Stimulated activated naive CD4-positive, alpha-beta T cell treated with Interleukin-2 at 50 U/mL for 16 hours (primary cell): ENCODE data around the gene NISCH.
A peak's percentile ranks its signal among the peaks of the same experiment; 100 is the strongest.

Experiments
- DNase-seq: peaks from one replicate; lab custom pipeline; 2025; lab: John Stamatoyannopoulos, UW

Gene NISCH

DNA sequence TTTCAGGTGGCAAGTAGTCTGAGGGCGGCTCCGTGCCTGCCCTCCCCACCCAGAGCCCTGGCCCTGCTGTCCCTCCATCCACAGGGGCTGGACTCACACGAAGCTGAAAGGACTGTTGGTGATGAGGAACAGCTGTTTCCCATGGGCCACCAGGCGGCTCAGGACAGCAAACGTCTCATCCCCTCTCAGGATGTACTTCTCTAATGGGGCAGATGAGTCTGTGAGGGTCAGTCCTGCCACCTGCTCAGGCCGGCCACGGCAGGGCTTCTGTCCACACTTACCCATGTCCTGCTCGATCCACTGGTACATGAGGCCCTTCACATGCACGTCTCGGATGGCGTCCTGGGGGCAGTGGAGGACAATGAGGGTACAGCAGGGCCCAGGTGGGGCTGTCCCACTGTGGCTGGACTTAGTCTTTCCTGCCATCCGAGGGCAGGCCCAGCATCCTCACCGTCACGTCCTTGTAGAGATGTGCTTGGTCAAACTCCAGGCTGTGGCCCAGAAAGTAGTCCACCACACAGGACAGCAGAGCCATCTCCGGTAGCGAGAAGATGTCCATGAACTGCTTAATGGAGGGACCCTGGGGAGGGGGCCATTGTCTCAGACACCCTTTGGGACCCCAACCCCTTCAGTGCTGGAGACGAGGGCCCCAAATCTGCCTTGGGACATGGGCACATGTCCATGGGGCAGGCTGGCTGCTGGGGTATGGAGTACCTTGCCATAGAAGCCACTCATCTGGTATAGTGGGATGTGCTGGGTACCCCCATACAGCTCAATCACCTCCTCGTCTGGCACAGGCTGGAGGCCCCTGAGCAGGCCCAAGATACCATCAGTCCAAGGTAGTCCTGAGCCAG, 72.6 kb downstream of the NISCH start:
- DNase-seq, result no peak

DNA sequence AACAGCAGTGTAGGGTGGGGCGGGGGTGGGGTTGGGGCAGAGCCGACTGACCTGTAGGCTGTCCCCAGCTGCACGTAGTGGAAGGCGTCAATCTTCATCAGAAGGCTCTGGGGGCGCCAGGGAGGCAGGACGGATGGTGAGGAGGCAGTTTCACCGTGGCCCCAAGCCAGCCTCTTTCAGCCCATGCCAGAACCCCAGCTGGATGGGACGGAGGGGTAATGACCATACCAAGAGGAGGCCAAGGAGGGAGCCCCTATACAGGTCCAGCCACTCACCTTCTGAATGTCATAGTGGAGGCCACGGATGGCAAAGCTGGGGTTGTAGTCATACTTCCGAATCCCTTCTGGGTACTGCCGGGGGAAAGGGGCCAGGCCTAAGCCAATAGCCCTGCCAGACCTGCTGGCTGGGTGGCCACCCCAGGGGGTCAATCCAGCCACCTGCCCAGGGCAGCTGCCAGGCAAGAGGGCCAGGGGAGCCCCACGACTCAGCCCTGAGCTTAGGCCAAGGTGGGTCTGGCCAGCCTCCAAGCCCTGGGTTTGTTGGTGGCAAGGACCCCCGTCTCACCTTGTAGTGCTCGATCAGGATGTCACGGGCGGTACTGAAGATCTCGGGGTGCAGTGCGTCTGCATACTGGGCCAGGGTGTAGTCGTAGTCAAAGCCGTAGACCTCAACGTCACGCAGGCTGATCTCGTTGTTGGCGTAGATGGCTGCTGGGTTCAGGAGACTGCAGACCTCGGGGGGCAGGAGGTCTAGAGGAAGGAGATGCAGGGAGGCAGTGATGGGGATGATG, 73.4 kb downstream of the NISCH start:
- DNase-seq, result no peak

DNA sequence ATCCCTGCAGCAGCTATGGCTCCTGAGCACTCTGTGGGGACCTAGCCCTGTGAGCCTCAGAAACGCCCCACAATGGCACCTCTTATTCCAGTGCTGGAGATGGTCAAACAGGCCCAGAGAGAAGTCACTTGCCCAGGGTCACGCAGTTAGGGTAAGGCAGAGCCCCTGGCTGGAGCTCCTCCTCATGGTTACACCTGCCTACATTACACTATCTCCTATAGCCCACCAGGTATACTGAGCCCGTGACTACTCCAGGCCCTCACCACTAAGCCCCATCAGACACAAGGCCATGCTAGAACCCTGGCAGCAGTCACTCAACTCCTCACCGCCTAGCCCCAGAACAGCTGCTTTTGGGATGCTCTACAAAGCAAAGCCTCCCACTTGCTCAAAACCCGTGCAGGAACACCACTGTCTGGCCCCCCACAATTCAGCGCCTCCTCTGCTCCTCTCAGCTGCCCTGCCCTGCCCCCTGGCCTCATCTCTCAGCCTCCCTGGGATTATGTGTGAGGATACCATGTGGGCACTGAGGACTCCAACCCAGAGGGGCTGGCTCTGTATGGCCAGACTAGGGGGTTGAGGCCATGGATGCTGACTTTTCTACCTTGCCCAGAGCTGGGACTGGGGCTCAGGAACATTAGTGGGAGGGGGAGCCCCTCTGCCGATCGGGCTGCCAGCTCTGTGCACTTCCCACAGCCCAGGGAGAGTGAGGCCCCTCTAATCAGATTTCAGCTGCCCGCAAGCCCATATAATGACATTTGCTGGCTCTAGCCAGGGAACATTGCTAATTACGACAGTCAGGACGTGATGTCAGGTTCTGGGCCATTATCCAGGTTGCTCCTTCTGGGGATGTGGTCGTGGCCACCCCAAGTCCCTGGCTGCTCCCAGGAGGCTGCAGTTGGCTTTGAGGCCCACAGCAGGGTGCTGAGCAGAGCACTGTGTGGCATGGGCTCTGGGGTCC, 74.3 kb downstream of the NISCH start:
- DNase-seq, result no peak

DNA sequence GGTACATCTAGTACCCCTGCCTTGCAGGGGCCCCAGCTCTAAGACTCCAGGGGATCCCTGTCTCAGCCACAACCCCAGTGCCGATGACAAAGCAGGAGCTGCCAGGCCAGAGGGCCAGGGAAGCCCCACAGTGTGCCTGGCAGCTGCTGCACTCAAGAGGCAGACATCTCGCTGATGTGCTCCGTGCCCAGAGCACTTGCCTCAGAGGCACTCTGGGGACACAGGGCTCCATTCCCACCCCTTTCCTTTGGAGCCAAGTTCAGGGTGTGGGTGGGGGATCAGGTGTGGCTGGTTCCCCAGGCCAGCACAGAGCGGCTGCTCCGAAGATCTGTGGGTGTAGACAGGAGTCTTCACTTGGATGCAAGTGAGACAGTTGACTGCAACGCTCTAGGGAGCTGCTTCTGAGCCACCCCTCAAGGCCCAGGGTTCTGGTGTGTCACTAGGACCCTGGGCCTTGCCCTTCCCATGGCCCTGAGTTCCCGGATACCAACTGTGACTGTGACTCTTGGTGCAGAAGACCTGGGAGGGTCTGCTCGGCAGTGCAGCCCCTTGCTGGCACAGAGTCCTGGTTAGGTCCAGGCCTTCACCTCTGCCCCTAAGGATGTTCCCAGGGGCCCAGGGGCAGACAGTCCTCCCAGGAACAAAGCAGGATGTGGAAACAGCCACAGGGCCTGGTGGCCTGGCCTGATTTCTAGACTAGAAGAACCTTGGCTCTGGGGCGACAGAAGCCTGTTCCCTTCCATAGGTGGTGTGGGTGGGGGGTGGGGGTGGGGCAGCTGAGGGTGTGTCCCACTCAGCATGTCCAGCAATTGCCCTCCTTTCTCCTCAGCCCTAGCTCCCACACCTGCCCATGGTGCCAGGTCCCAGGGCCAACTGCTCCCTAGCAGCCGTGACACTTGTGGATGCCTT, 75.8 kb downstream of the NISCH start:
- no peak for DNase-seq

DNA sequence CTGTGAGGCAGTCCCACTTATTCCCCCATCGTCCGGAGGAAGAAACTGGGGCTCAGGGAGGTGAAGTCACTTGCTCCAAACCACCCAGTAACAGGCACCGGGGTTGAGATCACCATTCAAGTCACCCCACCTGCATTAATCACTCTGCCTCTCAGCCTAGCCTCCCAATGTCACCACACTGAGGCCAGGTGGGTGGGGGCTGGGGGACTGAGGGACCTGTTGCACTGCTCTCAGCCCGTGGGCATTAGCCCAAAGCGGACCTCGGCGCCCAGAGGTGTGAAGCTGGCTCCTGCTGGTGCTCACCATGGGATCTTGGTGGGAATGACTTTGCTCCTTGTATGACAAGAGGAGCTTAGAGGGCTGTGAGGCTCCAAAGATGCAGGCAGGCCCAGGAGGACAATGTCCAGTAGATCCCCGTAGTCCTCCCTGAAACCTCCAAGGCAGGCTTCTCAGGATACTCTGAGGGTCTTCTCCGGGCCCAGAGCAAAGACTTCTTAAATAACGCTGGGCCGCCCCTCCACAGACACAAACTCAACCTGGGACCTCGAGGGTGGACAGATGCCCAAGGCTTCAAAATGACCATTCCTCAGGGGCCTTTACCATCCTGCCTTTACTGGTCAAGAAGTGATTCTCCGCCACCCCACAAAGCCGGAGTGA, 76.6 kb downstream of the NISCH start:
- no peak for DNase-seq

DNA sequence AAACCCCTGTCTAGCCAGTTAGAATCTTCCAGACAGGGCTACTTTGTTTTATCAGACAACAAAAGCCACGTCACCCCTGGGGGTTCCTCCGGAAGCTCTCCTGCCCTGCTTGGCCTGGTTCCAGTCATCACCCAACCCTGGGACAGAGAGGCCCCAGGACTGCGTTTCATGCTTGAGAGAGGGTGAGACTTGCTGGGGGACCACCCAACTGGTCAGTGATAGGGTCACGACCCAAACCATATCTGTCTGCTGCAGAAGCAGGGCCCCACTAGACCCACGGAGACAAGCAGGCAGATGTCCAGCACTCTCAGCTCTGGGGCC, 77.1 kb downstream of the NISCH start:
- DNase-seq, result peak; percentile 14

DNA sequence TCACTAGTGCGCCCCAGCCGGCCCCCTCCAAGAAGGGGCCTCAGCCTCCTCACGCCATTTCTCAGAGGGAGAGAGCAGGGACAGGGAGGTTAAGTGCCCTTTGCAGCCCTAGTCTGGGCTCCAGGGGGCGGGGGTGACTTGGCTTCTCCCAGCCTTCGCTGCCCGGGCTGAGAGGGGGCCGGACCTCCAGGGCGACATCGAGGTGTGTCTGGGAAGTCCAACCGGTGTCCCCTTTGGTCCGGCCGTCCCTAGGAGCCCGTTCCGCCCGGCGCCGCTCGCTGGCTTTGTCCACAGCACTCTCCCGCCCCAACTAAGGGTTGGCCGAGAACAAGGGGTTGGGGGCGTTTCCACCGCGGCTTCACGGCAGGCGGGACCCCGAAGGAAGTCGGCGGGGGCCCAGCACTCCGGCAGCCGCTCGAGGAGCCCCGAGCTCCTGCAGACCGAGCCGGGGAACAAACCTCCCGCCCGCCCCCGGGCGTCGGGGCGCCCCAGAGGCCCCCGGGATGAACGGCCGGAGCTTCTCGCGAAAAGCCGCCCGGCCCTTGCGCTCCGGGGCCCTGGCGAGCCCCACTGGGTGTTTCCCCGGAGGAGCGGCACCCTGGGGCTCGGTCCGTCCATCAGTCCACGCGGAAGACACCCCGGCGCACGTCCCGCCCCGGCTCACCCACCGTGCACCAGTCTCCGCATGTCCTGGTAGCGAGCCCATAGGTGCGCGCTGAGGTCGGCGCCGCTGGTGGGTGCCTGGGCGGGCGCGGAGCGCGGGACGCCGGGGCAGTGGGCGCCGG, 77.6 kb downstream of the NISCH start:
- peak; percentile 28 for DNase-seq

DNA sequence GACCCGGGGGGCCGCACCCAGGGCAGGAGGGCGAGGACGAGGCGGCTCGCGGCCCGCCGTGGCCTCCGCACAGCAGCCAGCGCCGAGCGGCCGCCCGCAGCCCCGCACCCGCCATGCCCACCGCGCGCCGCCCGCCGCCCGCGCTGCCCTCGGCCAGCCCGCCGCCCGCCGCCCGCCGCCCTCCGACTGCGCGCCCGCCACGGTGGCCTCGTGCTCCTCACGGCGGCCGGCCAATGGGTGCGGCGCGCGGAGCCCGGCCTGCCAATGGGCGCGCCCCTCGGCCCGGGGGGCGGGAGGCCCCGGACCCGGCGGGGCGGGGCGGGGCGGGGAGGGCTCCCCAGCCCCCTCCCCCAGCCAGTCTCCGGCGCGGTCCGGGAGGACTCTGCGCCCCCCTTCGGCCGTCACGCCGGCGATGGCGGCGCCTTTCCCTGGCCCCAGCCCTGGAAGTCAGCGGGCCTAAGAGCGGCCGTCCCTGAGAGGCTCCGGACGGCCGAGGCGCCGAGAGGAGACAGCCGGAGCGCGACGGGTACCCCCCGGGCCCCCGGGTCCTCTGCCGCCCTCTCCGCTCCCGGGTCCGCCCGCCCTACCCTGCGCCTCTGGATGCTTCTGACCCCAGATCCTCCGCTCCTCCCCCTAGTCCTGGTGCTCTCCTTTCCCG, 78.3 kb downstream of the NISCH start, which contains the start of gene NT5DC2:
TSS of gene NT5DC2 (minus strand) at position 235 of the 658 bp plus-strand sequence. CDS start at position 115, 120 bp downstream.
- DNase-seq, result peak; percentile 54

DNA sequence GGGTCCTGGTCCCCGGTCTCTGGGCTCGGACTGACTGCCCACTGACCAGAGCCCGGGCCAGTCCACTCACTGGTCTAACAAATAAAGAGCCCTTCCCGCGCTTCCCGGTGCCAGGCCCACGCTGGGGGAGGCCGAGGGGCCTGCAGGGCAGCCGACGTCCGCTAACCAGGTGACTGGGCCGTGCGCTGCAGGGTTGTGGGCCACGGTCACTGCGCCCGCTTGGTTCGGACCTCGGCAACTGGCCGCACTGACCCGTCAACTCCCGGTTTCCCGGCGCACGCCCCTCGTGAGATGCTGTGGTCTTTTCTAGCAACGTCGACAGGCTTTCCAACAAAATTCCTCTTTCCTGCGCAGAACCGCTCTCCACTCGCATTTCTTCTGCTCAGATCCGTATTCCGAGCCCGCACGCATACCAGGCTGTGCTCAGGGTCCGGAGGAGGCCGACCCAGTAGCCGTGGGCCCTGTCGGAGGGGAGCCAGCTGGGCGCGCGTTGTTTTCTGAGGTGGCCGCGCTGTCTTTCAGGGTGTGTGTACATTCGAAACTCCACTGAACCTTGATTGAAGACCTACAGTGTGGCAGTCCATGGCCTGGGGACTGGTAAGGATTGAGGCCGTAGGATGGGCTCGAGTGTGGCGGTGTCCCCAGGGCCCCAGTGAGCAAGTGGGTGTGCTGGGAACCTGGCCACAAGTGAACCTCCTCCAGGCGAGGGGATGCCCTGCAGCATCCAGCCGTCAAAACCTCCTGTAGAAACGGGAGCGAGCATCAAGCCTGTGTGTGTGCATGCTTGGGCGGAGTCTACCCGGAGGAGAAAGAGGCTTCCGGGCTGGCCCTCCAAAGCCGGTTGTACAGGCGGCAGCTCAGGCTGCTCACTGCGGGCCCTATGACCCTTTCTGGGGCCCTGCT, 79.1 kb downstream of the NISCH start:
- DNase-seq, result no peak

DNA sequence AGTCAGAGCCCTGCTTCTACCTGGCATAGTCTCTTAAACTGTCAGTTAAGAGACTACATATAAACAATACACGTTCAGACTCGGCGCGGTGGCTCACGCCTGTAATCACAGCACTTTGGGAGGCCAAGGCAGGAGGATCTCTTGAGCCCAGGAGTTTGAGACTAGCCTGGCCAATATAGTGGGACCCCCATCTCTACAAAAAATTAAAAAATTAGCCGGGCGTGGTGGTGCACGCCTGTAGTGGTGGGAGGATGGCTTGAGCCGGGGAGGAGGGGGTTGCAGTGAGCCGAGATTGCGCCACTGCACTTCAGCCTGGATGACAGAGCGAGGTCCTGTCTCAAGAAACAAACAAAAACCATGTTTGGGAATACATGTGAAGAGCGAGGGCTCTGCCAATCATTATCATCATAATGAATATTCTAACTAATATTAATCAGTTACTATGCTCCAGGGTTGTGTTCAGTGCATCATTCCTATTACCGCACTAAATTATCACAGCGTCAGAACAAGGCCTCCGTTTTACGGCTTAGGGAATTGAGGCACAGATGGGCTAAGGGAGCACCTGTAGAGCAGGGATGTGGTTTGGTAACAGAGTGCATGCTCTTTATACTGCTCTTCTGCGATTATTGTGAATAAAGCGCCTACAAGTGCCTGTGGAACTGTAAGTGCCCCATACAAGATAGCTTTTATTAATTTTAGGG, 80.2 kb downstream of the NISCH start:
- DNase-seq, result no peak

DNA sequence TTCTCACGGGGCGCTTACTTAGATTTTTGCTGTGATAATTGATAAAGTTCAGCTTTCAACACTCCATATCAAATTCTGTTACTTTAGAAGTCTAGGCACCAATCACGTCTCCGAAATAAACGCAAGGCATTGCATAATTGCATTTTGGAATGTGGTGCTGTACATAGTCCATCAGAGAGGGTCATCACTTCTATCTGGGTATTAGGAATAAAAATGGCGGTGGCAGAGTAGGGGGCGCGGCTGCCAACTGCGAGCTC, 80.6 kb downstream of the NISCH start:
- DNase-seq, result no peak

DNA sequence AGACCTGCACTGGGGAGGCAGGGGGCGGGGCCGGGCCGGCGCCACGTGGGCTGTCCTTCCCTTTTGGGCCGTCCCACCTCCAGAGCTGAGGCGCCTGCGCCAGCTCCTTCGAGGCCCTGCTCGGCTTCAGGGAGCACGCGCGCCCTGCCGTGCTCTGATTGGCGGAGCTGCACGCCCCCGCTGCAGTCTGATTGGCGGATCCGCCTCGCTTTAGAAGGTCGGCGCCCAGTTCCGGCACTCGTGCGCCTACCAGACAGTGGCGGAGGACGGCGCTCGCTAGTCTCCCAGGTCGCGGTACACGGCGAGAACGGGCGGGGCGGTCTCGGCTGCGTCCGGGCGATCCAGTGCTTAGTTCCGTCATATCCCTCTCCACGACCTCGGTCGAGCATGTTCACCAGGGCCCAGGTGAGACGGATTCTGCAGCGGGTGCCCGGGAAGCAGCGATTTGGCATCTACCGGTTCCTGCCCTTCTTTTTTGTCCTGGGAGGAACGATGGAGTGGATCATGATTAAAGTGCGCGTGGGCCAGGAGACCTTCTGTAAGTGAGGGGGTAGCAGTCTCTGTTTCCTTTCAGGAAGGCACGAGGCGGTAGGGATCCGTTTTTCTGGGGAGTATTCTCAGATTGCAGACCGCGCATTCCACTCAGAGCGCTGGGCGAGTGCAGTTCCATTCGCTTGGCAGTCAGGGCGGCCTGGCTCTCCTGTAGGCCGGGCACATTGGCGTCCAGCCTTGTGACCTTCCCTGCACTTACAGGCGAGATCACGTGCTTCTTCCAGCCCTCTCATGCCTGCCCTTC, 81.2 kb downstream of the NISCH start, which contains the start of gene UQCC5:
TSS of gene UQCC5 (plus strand) at position 237 of the 796 bp plus-strand sequence. CDS start at position 388, 151 bp downstream.
- DNase-seq, result peak; percentile 98

DNA sequence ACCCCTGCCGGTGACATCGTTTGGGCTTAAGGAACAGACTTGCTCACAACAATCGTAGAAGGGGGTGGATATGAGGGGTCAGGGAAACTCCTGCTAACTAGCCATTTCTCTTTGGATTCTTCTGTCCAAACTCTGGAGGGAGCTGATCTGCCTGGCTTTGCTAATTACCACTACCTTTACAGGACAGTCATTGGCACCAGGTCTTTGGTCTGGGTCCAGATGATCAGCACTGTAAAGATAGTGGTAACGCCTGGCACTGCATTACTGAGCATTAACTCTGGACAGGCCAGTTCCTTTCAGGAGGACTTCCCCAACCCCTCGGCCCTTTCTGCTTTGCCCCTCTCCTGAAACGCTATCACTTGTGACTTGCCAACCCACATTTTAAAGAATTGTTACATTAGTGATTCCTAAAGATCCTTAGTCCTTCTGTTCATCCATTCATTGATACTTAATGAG, 81.8 kb downstream of the NISCH start:
- no peak for DNase-seq

DNA sequence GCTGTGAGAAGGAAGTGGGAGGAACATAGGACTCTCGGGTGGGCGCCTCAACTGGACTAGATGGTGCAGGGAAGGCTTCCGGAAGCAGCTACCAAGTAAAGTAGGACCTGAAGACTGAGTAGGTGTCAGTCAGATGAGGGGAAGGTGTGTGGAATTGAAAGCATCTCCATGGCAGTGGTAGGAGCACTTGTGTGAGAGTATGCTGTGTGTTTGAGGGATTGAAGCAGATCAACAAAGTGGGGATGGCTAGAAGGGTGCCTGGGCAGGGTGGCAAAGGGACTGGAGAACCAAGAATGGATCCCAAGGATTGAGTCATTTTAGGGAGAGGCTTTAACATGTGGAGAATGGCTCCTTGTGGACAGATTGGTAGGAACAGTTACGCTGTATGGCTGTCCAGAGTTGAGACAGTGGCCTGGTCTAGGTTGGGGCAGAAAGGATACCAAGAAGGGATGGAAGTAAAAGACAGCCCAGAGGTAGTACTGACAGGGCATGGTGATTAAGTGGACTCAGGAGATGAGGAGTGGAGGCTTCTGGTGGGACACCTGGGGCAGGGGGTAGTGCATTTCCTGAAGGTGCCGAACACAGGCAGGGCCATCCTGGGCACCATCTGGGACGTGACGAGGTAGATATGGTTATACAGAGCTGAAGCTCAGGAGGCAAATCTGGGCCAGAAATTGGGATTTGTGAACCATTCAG, 82.5 kb downstream of the NISCH start:
- no peak for DNase-seq

DNA sequence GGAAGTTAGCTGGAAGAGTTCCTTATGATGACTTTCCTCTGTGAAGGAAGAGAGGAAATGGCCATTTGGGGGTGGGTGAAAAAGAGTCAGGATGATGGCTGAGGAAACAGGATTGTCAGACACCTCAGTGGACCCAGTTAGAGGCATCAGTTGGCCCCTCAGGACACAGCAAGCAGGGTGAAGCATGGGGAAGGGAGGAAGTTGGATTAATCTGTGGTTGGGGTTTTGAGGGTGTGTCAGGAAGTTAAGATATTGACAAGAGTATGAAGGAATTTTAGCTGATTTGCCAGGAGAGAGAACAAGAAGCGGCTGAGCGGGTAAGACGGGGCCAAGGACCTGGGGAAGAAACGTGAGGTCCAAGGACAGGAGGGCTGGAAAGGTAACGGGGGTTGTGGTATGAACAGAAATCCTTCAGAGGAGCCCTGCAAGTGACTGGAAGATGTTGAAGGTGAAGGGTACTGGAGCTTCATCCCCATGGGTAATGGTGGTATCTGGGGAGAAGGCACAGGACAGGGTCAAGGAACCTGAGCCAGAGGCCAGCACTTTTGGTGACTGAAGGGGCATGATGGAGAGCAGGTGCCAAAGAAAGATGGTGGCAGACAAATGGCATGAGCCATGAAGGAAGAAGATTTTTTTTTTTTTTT, 83.7 kb downstream of the NISCH start:
- no peak for DNase-seq

DNA sequence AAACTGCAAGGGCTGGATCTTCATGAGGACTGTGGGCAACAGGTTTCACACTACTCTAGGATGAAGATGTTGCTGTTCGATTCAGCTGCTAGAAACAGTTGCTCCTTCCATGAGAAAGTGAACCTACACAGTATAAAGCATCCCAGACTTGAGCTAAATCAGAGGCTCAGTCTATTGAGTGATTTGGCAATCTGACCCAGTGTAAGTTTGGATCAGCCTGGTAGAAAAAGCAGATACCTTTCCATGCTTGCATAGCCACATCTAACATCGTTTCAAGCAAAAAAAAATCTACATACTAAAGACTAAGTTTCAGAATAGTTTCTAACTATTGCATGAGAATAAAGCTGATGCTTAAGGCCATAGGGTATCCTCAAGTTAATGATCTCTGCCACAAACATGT, 85.6 kb downstream of the NISCH start:
- DNase-seq, result no peak
